ENCODE measurements around the gene OR6X1. TPM values are rescaled to one million over a fixed set of nuclear protein-coding genes. Genes with fewer than 3 reads are reported as not detected.

Gene OR6X1
- total and polyA plus RNA-seq, 4 donors = not detected

DNA sequence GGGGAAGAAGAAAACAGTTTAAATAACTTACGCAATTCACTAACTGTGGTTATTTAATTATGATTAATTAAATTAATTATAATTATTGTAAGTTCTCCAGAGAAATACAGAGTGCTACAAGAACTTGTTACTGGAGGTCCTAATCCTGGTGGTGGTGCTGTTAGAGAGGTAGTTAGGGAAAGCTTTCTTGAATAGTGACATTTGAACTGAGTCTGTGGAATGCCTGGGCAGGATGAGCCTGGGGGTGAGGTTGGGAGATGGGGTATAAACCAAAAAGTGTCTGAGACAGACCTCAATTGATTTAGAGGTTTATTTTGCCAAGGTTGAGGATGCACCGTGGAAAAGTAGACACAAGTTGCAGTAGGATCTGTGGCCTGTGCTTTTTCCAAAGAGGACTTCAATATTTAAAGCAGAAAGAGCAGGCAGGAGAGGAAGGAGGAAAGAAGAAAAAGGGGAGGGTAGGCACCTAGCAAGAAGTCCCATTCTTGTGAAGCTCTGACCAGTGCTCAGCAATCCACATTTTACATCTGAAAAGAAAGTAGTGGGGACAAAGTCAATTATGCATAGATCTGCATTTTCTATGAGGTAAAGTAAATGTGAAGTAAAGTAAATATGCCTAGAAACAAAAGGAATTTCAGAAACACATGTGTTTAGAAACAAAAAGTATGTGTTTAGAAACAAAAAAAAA is 8.4 kb downstream of the OR6X1 start:
- Histone ChIP-seq H3K27ac (ENCODE audit: low read depth in 1 of 2, low read length in 1 of 2) (no peak overlapping the region), H3K4me1 (ENCODE audit: control insufficient read depth in 5 of 5, insufficient read depth in 5 of 5, low read length in 5 of 5) (peaks cover 0 to 10% (median 4%) of the 10 kb centered on the region in 5 donors), H3K4me3 (no peak overlapping the region), H3K9me3 (ENCODE audit: control insufficient read depth in 4 of 4, insufficient read depth in 3 of 4, low read length in 3 of 4) (no peaks in the 10 kb centered on the region), H3K9ac (ENCODE audit: insufficient read depth in 1 of 2, low read length in 2 of 2) (no peak overlapping the region), H3K36me3 (ENCODE audit: control insufficient read depth in 4 of 4, insufficient read depth in 4 of 4, low read length in 4 of 4) (peaks cover 0 to 2% (median 0%) of the 10 kb centered on the region in 4 donors), H3K27me3 (ENCODE audit: control insufficient read depth in 3 of 3, insufficient read depth in 3 of 3, low read length in 2 of 3) (peaks cover 0 to 9% (median 0%) of the 10 kb centered on the region in 3 donors)
- ATAC-seq (ENCODE audit: insufficient read depth, low FRiP score) (no peak), DNase-seq (no peak)
- TF ChIP-seq CTCF (IDR thresholded peaks at IDR 0.05; ENCODE audit: control extremely low read depth, extremely low read depth) = no peak
- 73 to 81% methylated on average over 2 of the region's 2 CpGs for WGBS, 2 donors

GRCh38 chr11:123742724-123743120 is 11.6 kb downstream of the OR6X1 start:
- H3K4me1 ChIP-seq (ENCODE audit: control insufficient read depth in 5 of 5, insufficient read depth in 5 of 5, low read length in 5 of 5) = peaks cover 0 to 21% (median 7%) of the 10 kb centered on the region in 5 donors
- DNase-seq (peak in 1 of 3 donors; percentile 3), ATAC-seq (ENCODE audit: insufficient read depth, low FRiP score) (no peak)
- no peak for TF ChIP-seq CTCF (IDR thresholded peaks at IDR 0.05; ENCODE audit: control extremely low read depth, extremely low read depth)
- H3K9me3 ChIP-seq (ENCODE audit: control insufficient read depth in 4 of 4, insufficient read depth in 3 of 4, low read length in 3 of 4) = no peaks in the 10 kb centered on the region
- H3K9ac ChIP-seq (ENCODE audit: insufficient read depth in 1 of 2, low read length in 2 of 2) = no peak overlapping the region
- H3K36me3 ChIP-seq (ENCODE audit: control insufficient read depth in 4 of 4, insufficient read depth in 4 of 4, low read length in 4 of 4) = peaks cover 2 to 11% (median 5%) of the 10 kb centered on the region in 4 donors
- H3K27ac ChIP-seq (ENCODE audit: low read depth in 1 of 2, low read length in 1 of 2) = no peak overlapping the region
- H3K4me3 ChIP-seq = no peak overlapping the region
- H3K27me3 ChIP-seq (ENCODE audit: control insufficient read depth in 3 of 3, insufficient read depth in 3 of 3, low read length in 2 of 3) = peaks cover 0 to 9% (median 0%) of the 10 kb centered on the region in 3 donors
- 56 to 64% methylated on average over 3 of the region's 3 CpGs for WGBS, 2 donors

DNA sequence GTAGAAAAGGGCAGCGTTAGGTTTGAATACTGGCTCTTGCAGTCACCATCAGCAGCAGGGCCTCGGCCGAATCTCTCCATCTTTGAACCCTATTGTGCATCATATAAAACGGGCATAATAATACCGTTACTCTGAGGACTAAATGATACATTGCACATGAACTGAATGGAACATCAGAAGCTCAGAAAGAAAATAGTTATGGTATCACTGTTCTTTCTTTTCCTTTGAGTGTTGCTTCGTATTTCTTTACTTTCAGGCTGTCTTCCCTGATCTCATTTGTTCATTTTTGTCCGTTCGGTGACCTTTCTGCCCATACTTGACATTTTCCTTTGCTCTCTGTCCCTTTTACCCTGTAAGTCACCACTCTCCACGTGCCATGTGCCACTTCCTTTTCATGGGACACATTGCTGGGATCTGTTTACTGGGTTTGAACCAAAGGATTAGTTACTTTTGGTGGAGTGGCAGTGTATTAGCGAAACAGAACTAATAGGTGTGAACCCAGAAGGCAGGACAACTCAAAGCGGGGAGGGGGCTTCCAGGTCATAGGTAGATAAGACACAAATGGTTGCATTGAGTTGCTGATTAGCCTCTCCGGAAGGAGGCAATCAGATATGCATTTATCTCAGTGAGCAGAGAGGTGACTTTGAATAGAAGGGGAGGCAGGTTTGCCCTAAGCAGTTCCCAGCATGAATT is 12.1 kb downstream of the OR6X1 start:
- Histone ChIP-seq H3K9ac (ENCODE audit: insufficient read depth in 1 of 2, low read length in 2 of 2) (peak overlapping the region; percentile 66 to 83), H3K9me3 (ENCODE audit: control insufficient read depth in 4 of 4, insufficient read depth in 3 of 4, low read length in 3 of 4) (no peaks in the 10 kb centered on the region), H3K4me1 (ENCODE audit: control insufficient read depth in 5 of 5, insufficient read depth in 5 of 5, low read length in 5 of 5) (peaks cover 0 to 21% (median 7%) of the 10 kb centered on the region in 5 donors), H3K27me3 (ENCODE audit: control insufficient read depth in 3 of 3, insufficient read depth in 3 of 3, low read length in 2 of 3) (peaks cover 0 to 9% (median 0%) of the 10 kb centered on the region in 3 donors), H3K36me3 (ENCODE audit: control insufficient read depth in 4 of 4, insufficient read depth in 4 of 4, low read length in 4 of 4) (peaks cover 2 to 15% (median 5%) of the 10 kb centered on the region in 4 donors), H3K27ac (ENCODE audit: low read depth in 1 of 2, low read length in 1 of 2) (peak overlapping the region in 1 of 2 donors; percentile 84), H3K4me3 (peak overlapping the region; percentile 92)
- peak in 1 of 3 donors; percentile 19 for DNase-seq
- ATAC-seq (ENCODE audit: insufficient read depth, low FRiP score) = no peak
- TF ChIP-seq CTCF (IDR thresholded peaks at IDR 0.05; ENCODE audit: control extremely low read depth, extremely low read depth) = no peak
- 29 to 32% methylated on average over 12 of the region's 12 CpGs for WGBS, 2 donors

Data from lung (tissue), 12 donors.